ENCODE data around the gene ZNF772.

GRCh38 chr19:57436417-57436816, 40.9 kb downstream of the ZNF772 start:
- TF ChIP-seq TAF1 (IDR thresholded peaks at IDR 0.05; ENCODE audit: borderline replicate concordance, low read depth, low read length) (no peak), POLR2A (IDR thresholded peaks at IDR 0.05; ENCODE audit: low read depth, low read length) (no peak), POLR2AphosphoS5 (IDR thresholded peaks at IDR 0.05; ENCODE audit: low read depth, low read length) (no peak)

Measured in GM12892 (cell line).